ENCODE data around the gene IL6ST.

DNA sequence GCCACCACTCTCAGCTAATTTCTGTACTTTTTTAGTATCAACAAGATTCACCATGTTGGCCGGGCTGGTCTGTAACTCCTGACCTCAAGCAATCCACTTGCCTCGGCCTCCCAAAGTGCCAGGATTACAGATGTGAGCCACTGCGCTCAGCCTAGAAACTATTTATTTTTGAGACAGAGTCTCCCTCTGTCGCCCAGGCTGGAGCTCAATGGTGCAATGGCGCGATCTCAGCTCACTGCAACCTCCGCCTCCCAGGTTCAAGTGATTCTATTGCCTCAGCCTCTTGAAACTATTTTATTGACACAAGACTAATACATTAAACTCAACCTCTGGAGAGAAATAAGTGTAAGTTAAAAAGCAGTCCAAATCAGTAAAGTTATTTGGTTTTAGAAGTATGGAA is 34.0 kb downstream of the IL6ST start:
- TF ChIP-seq, protein P1, sequence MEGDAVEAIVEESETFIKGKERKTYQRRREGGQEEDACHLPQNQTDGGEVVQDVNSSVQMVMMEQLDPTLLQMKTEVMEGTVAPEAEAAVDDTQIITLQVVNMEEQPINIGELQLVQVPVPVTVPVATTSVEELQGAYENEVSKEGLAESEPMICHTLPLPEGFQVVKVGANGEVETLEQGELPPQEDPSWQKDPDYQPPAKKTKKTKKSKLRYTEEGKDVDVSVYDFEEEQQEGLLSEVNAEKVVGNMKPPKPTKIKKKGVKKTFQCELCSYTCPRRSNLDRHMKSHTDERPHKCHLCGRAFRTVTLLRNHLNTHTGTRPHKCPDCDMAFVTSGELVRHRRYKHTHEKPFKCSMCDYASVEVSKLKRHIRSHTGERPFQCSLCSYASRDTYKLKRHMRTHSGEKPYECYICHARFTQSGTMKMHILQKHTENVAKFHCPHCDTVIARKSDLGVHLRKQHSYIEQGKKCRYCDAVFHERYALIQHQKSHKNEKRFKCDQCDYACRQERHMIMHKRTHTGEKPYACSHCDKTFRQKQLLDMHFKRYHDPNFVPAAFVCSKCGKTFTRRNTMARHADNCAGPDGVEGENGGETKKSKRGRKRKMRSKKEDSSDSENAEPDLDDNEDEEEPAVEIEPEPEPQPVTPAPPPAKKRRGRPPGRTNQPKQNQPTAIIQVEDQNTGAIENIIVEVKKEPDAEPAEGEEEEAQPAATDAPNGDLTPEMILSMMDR (IDR thresholded peaks at IDR 0.05), result no peak
- no peak for TF ChIP-seq POLR2AphosphoS5 (IDR thresholded peaks at IDR 0.05)
